SK-N-SH (cell line): ENCODE results near the gene CEP152. TPM values are rescaled to one million over a fixed set of nuclear protein-coding genes. Genes with fewer than 3 reads are reported as not detected.

ENCODE experiments used
- CTCF ChIA-PET: fragments of 300-600, 350-600 bp; formaldehyde crosslinking; extraction: SDS; loops from one replicate; lab custom pipeline; 2021; lab: Yijun Ruan, JAX
- POLR2A ChIA-PET: fragments of 350-600 bp; sonication (Branson Sonifier 250); formaldehyde crosslinking; extraction: SDS; loops from one replicate; lab custom pipeline; 2020; ENCODE audit warnings: antibody characterized with exemption, inconsistent platforms; lab: Yijun Ruan, JAX
- DNase-seq: peaks from one replicate; pipeline ENCODE4 v3.0.0; 2012
- H2AFZ ChIP-seq: fragments of 200-600 bp; sonication (generic); 2 replicates; pipeline ENCODE4 v1.8.1; 2016; ENCODE audit warnings: antibody characterized with exemption, mild to moderate bottlenecking, low read depth
- H3F3A ChIP-seq: fragments of 200-600 bp; sonication (generic); replicated peaks from 2 replicates; pipeline ENCODE3; 2016; ENCODE audit warnings: antibody characterized with exemption, mild to moderate bottlenecking; ENCODE audit not compliant: insufficient read depth
- H3K27ac ChIP-seq, 2 experiments: fragments of 200-500 bp in 1 of 2; fragments of 200-600 bp in 1 of 2; sonication (Bioruptor generic) in 1 of 2; sonication (generic), shearing (Covaris generic) in 1 of 2; 2 replicates each; pipeline versions ENCODE4 v1.5.1 to v1.6.1; 2014 to 2016; ENCODE audit warnings: low read depth in 2 of 2, inconsistent platforms in 1 of 2, low read length in 1 of 2, mild to moderate bottlenecking in 1 of 2, mixed read lengths in 1 of 2
- H3K27me3 ChIP-seq: fragments of 200-600 bp; sonication (generic), shearing (Covaris generic); 2 replicates; pipeline ENCODE4 v1.6.1; 2016; ENCODE audit warnings: mixed run types; ENCODE audit not compliant: insufficient read depth
- H3K36me3 ChIP-seq, 2 experiments: fragments of 200-500 bp in 1 of 2; fragments of 200-600 bp in 1 of 2; sonication (Bioruptor generic) in 1 of 2; sonication (generic) in 1 of 2; replicated peaks in 1 of 2; 2 replicates each; pipeline versions ENCODE3 to v1.5.1; 2014 to 2016; ENCODE audit warnings: low read length in 1 of 2, mild to moderate bottlenecking in 1 of 2; ENCODE audit not compliant: insufficient read depth in 2 of 2, control insufficient read depth in 1 of 2
- H3K4me1 ChIP-seq, 2 experiments: fragments of 200-500 bp in 1 of 2; fragments of 200-600 bp in 1 of 2; sonication (Bioruptor generic) in 1 of 2; sonication (generic), shearing (Covaris generic) in 1 of 2; 2 replicates each; pipeline versions ENCODE4 v1.5.1 to v1.6.1; 2014 to 2016; ENCODE audit warnings: low read depth in 1 of 2, low read length in 1 of 2, mixed run types in 1 of 2; ENCODE audit not compliant: insufficient read depth in 2 of 2, control insufficient read depth in 1 of 2
- H3K4me2 ChIP-seq: fragments of 200-600 bp; sonication (generic), shearing (Covaris generic); 2 replicates; pipeline ENCODE4 v1.6.1; 2017; ENCODE audit warnings: mixed run types
- H3K4me3 ChIP-seq, 2 experiments: fragments of 200-500 bp in 1 of 2; fragments of 200-600 bp in 1 of 2; sonication (Bioruptor generic) in 1 of 2; sonication (generic), shearing (Covaris generic) in 1 of 2; 2 replicates each; pipeline versions ENCODE4 v1.5.1 to v1.8.1; 2014 to 2016; ENCODE audit warnings: low read depth in 2 of 2, inconsistent platforms in 1 of 2, low read length in 1 of 2, mild to moderate bottlenecking in 1 of 2, mixed read lengths in 1 of 2, moderate library complexity in 1 of 2
- H3K79me2 ChIP-seq: fragments of 200-600 bp; sonication (generic); 2 replicates; pipeline ENCODE4 v1.8.1; 2017; ENCODE audit warnings: mild to moderate bottlenecking; ENCODE audit not compliant: insufficient read depth
- H3K9ac ChIP-seq: fragments of 200-600 bp; sonication (generic); 2 replicates; pipeline ENCODE4 v1.6.1; 2017; ENCODE audit warnings: mixed run types
- H3K9me2 ChIP-seq: fragments of 200-600 bp; sonication (generic); 2 replicates; pipeline ENCODE4 v1.6.1; 2017; ENCODE audit warnings: mixed run types
- H3K9me3 ChIP-seq: fragments of 200-600 bp; sonication (generic); 2 replicates; pipeline ENCODE4 v1.6.1; 2017; ENCODE audit warnings: mixed run types, mild to moderate bottlenecking, moderate library complexity
- H4K20me1 ChIP-seq: fragments of 200-600 bp; sonication (generic); 2 replicates; pipeline ENCODE4 v1.6.1; 2017; ENCODE audit warnings: mild to moderate bottlenecking, mixed run types; ENCODE audit not compliant: insufficient read depth
- CHD2 ChIP-seq: fragments of 150-350 bp; IDR thresholded peaks from 2 replicates; pipeline ENCODE4 v1.6.1; 2018; ENCODE audit warnings: low read length; ENCODE audit not compliant: partially characterized antibody
- CTCF ChIP-seq: fragments of 200-600 bp; sonication (generic); IDR thresholded peaks from 2 replicates; pipeline ENCODE4 v1.6.1; 2017; ENCODE audit warnings: antibody characterized with exemption, mild to moderate bottlenecking, moderate library complexity
- EP300 ChIP-seq, 2 experiments: IDR thresholded peaks; 2 replicates each; pipeline versions ENCODE4 v1.4.0 to v1.6.1; 2012; ENCODE audit warnings: borderline replicate concordance in 1 of 2, low read depth in 1 of 2, low read length in 1 of 2
- EZH2phosphoT487 ChIP-seq: fragments of 200-600 bp; sonication (generic); IDR thresholded peaks from 2 replicates; pipeline ENCODE4 v1.6.1; 2017; ENCODE audit warnings: low read depth, mixed run types, mild to moderate bottlenecking, antibody characterized with exemption, moderate library complexity, borderline replicate concordance
- GABPA ChIP-seq: IDR thresholded peaks from 2 replicates; pipeline ENCODE4 v1.4.0; 2012; ENCODE audit warnings: low read depth, mild to moderate bottlenecking
- GATA2 ChIP-seq: sonication (generic); formaldehyde crosslinking; IDR thresholded peaks from 2 replicates; pipeline ENCODE4 v1.5.0; 2020; ENCODE audit warnings: mild to moderate bottlenecking, missing genetic modification reagents
- MEF2A ChIP-seq: IDR thresholded peaks from 2 replicates; pipeline ENCODE4 v1.4.0; 2012; ENCODE audit warnings: low read depth, borderline replicate concordance
- MXI1 ChIP-seq: IDR thresholded peaks from 2 replicates; pipeline ENCODE4 v1.6.1; 2012; ENCODE audit warnings: mild to moderate bottlenecking, low read depth, low read length, improper control_type of control experiment
- RAD21 ChIP-seq: IDR thresholded peaks from 2 replicates; pipeline ENCODE4 v1.6.1; 2012; ENCODE audit warnings: mild to moderate bottlenecking, low read length
- SIN3A ChIP-seq: IDR thresholded peaks from 2 replicates; pipeline ENCODE4 v1.6.1; 2012; ENCODE audit warnings: low read depth, mild to moderate bottlenecking, low read length, moderate library complexity, borderline replicate concordance
- TAF1 ChIP-seq: IDR thresholded peaks from 2 replicates; pipeline ENCODE4 v1.6.1; 2012; ENCODE audit warnings: low read depth, mild to moderate bottlenecking, low read length, moderate library complexity, borderline replicate concordance
- WGBS: methylation state at CpG from one replicate; pipeline ENCODE4 v1.1.6; 2017; ENCODE audit warnings: low lambda C conversion rate; 5-methylcytosine and 5-hydroxymethylcytosine counted together
- polyA plus RNA-seq, 3 experiments: library from polyadenylated mRNA; depleted of rRNA; stranded (reverse); fragments of >200 nt; gene quantifications; 2 replicates each; pipeline ENCODE4 v1.2.3, GENCODE V29; 2012
- TF ChIP-seq, protein P1 (sequence below): IDR thresholded peaks from 2 replicates; pipeline ENCODE4 v1.4.0; 2012; ENCODE audit warnings: low read depth

Gene CEP152
- polyA plus RNA-seq, 1 of the 3 experiments (the other 2 are of a cell fraction), result 0.71 TPM

- no peak for DNase-seq
- peak overlapping the region; percentile 98 for H2AFZ ChIP-seq
- whole genome bisulfite sequencing, result 21% methylated on average over 16 of the region's 25 CpGs
- H3K27ac ChIP-seq, result no peak overlapping the region
- no peaks in the 10 kb centered on the region for H3K9me2 ChIP-seq
- H3K79me2 ChIP-seq, result peaks cover 42% of the 10 kb centered on the region
- H3K4me3 ChIP-seq, result peak overlapping the region; percentile 93 to 99
- H3K4me1 ChIP-seq, result peaks cover 2 to 8% of the 10 kb centered on the region in 2 experiments; a peak in 3 of 4 replicates
- TF ChIP-seq MXI1, result 0 out of 2 replicates have a peak, but pooled peaks have one; percentile 42
- no peak for TF ChIP-seq EZH2phosphoT487
- no peak for TF ChIP-seq RAD21
- TF ChIP-seq, protein P1, sequence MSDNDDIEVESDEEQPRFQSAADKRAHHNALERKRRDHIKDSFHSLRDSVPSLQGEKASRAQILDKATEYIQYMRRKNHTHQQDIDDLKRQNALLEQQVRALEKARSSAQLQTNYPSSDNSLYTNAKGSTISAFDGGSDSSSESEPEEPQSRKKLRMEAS, result no peak
- no peak for TF ChIP-seq GATA2 (CRISPR knock-in tag)
- TF ChIP-seq CTCF, result peak; percentile 40
- TF ChIP-seq GABPA, result no peak
- peak overlapping the region; percentile 47; the same call in 1 of the 2 replicates for H3K9ac ChIP-seq
- H3K9me3 ChIP-seq, result no peaks in the 10 kb centered on the region
- H3K4me2 ChIP-seq, result peak overlapping the region; percentile 73
- peaks cover 6% of the 10 kb centered on the region for H3F3A ChIP-seq
- CTCF ChIA-PET, result interaction anchor here (0.6 to 2.6 kb wide), 8 partner anchors 10 to 1505 kb away, joined by 3 to 10 read pairs (median 4); no protein-coding TSS in a partner anchor
- no peaks in the 10 kb centered on the region for H3K36me3 ChIP-seq
- no peaks in the 10 kb centered on the region for H4K20me1 ChIP-seq
- H3K27me3 ChIP-seq, result no peaks in the 10 kb centered on the region
- POLR2A ChIA-PET, result interaction anchor here (0.6 to 1.3 kb wide), 4 partner anchors 14 to 1334 kb away, joined by 3 to 8 read pairs (median 3); partner anchors contain the start of genes EID1 and FBN1
These were observed 573 bp upstream of the CEP152 start for GRCh38 chr15:48811325-48811958.

- Histone ChIP-seq H3F3A (peaks cover 22% of the 10 kb centered on the region), H4K20me1 (no peaks in the 10 kb centered on the region), H3K4me1 (peaks cover 8 to 16% of the 10 kb centered on the region in 2 experiments; a peak in 3 of 4 replicates), H3K9ac (no peak overlapping the region; the same call in 1 of the 2 replicates), H3K36me3 (peaks cover 0 to 3% of the 10 kb centered on the region in 2 experiments), H3K79me2 (peaks cover 86% of the 10 kb centered on the region), H3K4me3 (no peak overlapping the region), H2AFZ (no peak overlapping the region), H3K27me3 (no peaks in the 10 kb centered on the region), H3K27ac (peak overlapping the region in 1 of 2 experiments; percentile 73; a peak in 2 of 4 replicates), H3K9me3 (no peaks in the 10 kb centered on the region), H3K9me2 (no peaks in the 10 kb centered on the region), H3K4me2 (peak overlapping the region; percentile 11; the same call in 1 of the 2 replicates)
- CTCF ChIA-PET, result interaction anchor here (0.6 to 1.5 kb wide), 4 partner anchors 50 to 1623 kb away, joined by 3 to 8 read pairs (median 4); no protein-coding TSS in a partner anchor
- no peak for DNase-seq
- 95% methylated on average over 2 of the region's 2 CpGs for WGBS
- POLR2A ChIA-PET, result no interaction called here
- TF ChIP-seq CHD2 (no peak), EP300 (IDR thresholded peaks at IDR 0.05; ENCODE audit: borderline replicate concordance in 1 of 2, low read depth in 1 of 2, low read length in 1 of 2) (no peak), MEF2A (no peak), TAF1 (no peak), CTCF (no peak), SIN3A (no peak)
- TF ChIP-seq, protein P1, result no peak
These were observed 4.7 kb downstream of the CEP152 start for GRCh38 chr15:48806151-48806550.
